Muscle layer of duodenum (tissue), 2 donors: ENCODE data around the gene ZBTB7A.
"Not testable (repeated sequence)": the region's sequence is repeated elsewhere in the genome, so short reads cannot be mapped to it uniquely, and the experiment has no call there.

ENCODE experiments used
- H3K27ac ChIP-seq: one replicate; pipeline ENCODE4 v1.7.0; 2013; ENCODE audit warnings: mild to moderate bottlenecking, low read length
- H3K27me3 ChIP-seq: one replicate; pipeline ENCODE4 v1.7.0; 2013; ENCODE audit warnings: low read depth, mild to moderate bottlenecking, control low read depth, low read length
- H3K36me3 ChIP-seq, 2 donors: one replicate each; pipeline ENCODE4 v1.7.0; 2013; ENCODE audit warnings: low read length in 2 of 2, control low read depth in 1 of 2, mild to moderate bottlenecking in 1 of 2; ENCODE audit not compliant: insufficient read depth in 2 of 2, control insufficient read depth in 1 of 2
- H3K4me1 ChIP-seq, 2 donors: one replicate each; pipeline ENCODE4 v1.7.0; 2013; ENCODE audit warnings: low read length in 2 of 2, mild to moderate bottlenecking in 2 of 2, control low read depth in 1 of 2, moderate library complexity in 1 of 2; ENCODE audit not compliant: insufficient read depth in 2 of 2, control insufficient read depth in 1 of 2
- H3K4me3 ChIP-seq, 2 donors: one replicate each; pipeline ENCODE4 v1.7.0; 2013; ENCODE audit warnings: low read length in 2 of 2, low read depth in 1 of 2, mild to moderate bottlenecking in 1 of 2
- H3K9me3 ChIP-seq, 2 donors: one replicate each; pipeline ENCODE4 v1.7.0; 2013; ENCODE audit warnings: low read length in 2 of 2, control low read depth in 1 of 2, mild to moderate bottlenecking in 1 of 2; ENCODE audit not compliant: control insufficient read depth in 1 of 2
- donor health status: healthy.

Gene ZBTB7A

GRCh38 chr19:4015705-4016402 is 50.8 kb downstream of the ZBTB7A start:
- no peak overlapping the region for H3K27ac ChIP-seq
- peak overlapping the region in 1 of 2 donors; percentile 51 for H3K4me3 ChIP-seq
- H3K4me1 ChIP-seq, result peaks cover 0 to 64% of the 10 kb centered on the region in 2 donors
- H3K36me3 ChIP-seq, result peaks cover 9 to 18% of the 10 kb centered on the region in 2 donors
- no peaks in the 10 kb centered on the region for H3K27me3 ChIP-seq
- no peaks in the 10 kb centered on the region for H3K9me3 ChIP-seq

GRCh38 chr19:4014541-4015491 is 51.9 kb downstream of the ZBTB7A start:
- Histone ChIP-seq H3K4me1 (peaks cover 0 to 75% of the 10 kb centered on the region in 2 donors), H3K4me3 (no peak overlapping the region), H3K9me3 (no peaks in the 10 kb centered on the region), H3K27ac (no peak overlapping the region), H3K36me3 (peaks cover 9 to 18% of the 10 kb centered on the region in 2 donors), H3K27me3 (no peaks in the 10 kb centered on the region)

GRCh38 chr19:4013886-4014540 is 52.7 kb downstream of the ZBTB7A start:
- Histone ChIP-seq H3K27ac (no peak overlapping the region), H3K9me3 (no peaks in the 10 kb centered on the region), H3K4me1 (peaks cover 4 to 76% of the 10 kb centered on the region in 2 donors), H3K27me3 (no peaks in the 10 kb centered on the region), H3K4me3 (no peak overlapping the region), H3K36me3 (peaks cover 9 to 18% of the 10 kb centered on the region in 2 donors)

GRCh38 chr19:4012975-4013634 is 53.6 kb downstream of the ZBTB7A start:
- Histone ChIP-seq H3K4me3 (no peak overlapping the region), H3K36me3 (peaks cover 9 to 18% of the 10 kb centered on the region in 2 donors), H3K27ac (no peak overlapping the region), H3K27me3 (no peaks in the 10 kb centered on the region), H3K4me1 (peaks cover 12 to 81% of the 10 kb centered on the region in 2 donors), H3K9me3 (no peaks in the 10 kb centered on the region)

GRCh38 chr19:4012092-4012974 is 54.4 kb downstream of the ZBTB7A start:
- Histone ChIP-seq H3K36me3 (peaks cover 9 to 18% of the 10 kb centered on the region in 2 donors), H3K27ac (no peak overlapping the region), H3K4me1 (peaks cover 12 to 80% of the 10 kb centered on the region in 2 donors)

GRCh38 chr19:4011430-4011829 is 55.3 kb downstream of the ZBTB7A start:
- Histone ChIP-seq H3K36me3 (peaks cover 9 to 18% of the 10 kb centered on the region in 2 donors), H3K4me3 (peak overlapping the region in 1 of 2 donors; percentile 95), H3K4me1 (peaks cover 12 to 80% of the 10 kb centered on the region in 2 donors)
- H3K9me3 ChIP-seq, H3K27ac ChIP-seq, H3K27me3 ChIP-seq: not testable (repeated sequence)

More at GRCh38 chr19:4012092-4012974, 54.4 kb downstream of the ZBTB7A start:
- Histone ChIP-seq H3K4me3 (no peak overlapping the region), H3K27me3 (no peaks in the 10 kb centered on the region), H3K9me3 (no peaks in the 10 kb centered on the region)

- peak overlapping the region in 1 of 2 donors; percentile 95 for H3K4me3 ChIP-seq
- no peaks in the 10 kb centered on the region for H3K9me3 ChIP-seq
- H3K27me3 ChIP-seq, result no peaks in the 10 kb centered on the region
- no peak overlapping the region for H3K27ac ChIP-seq
- H3K36me3 ChIP-seq, result peaks cover 9 to 18% of the 10 kb centered on the region in 2 donors
- H3K4me1 ChIP-seq, result peaks cover 12 to 75% of the 10 kb centered on the region in 2 donors
Measured at GRCh38 chr19:4010808-4011110, 55.9 kb downstream of the ZBTB7A start.

GRCh38 chr19:4009990-4010807 is 56.5 kb downstream of the ZBTB7A start:
- H3K4me3 ChIP-seq, result peak overlapping the region in 1 of 2 donors; percentile 95
- peaks cover 9 to 18% of the 10 kb centered on the region in 2 donors for H3K36me3 ChIP-seq
- peaks cover 12 to 70% of the 10 kb centered on the region in 2 donors for H3K4me1 ChIP-seq
- no peaks in the 10 kb centered on the region for H3K27me3 ChIP-seq
- H3K27ac ChIP-seq, result no peak overlapping the region
- no peaks in the 10 kb centered on the region for H3K9me3 ChIP-seq

GRCh38 chr19:4007836-4008539 is 58.7 kb downstream of the ZBTB7A start:
- Histone ChIP-seq H3K27ac (peak overlapping the region; percentile 63), H3K27me3 (no peaks in the 10 kb centered on the region), H3K4me3 (peak overlapping the region; percentile 78 to 95), H3K4me1 (peaks cover 12 to 48% of the 10 kb centered on the region in 2 donors), H3K36me3 (peaks cover 0 to 5% of the 10 kb centered on the region in 2 donors), H3K9me3 (no peaks in the 10 kb centered on the region)
